Stimulated activated CD8-positive, alpha-beta memory T cell treated with anti-CD3 and anti-CD28 coated beads, Interleukin-2, amount 100 ng/mL, for 48 hours (primary cell): ENCODE data around the gene MCU.
"Not testable (repeated sequence)": the region's sequence is repeated elsewhere in the genome, so short reads cannot be mapped to it uniquely, and the experiment has no call there.

Experiments
- DNase-seq, 2 donors: peaks; one replicate each; pipeline ENCODE4 v3.0.0-alpha.2; 2020; ENCODE audit warnings: low read depth in 2 of 2

The MCU gene, protein sequence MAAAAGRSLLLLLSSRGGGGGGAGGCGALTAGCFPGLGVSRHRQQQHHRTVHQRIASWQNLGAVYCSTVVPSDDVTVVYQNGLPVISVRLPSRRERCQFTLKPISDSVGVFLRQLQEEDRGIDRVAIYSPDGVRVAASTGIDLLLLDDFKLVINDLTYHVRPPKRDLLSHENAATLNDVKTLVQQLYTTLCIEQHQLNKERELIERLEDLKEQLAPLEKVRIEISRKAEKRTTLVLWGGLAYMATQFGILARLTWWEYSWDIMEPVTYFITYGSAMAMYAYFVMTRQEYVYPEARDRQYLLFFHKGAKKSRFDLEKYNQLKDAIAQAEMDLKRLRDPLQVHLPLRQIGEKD

GRCh38 chr10:72691863-72692743 lies at the start of gene MCU:
TSS of gene MCU (plus strand) at chr10:72692143. CDS start at chr10:72692152, 9 bp downstream.
- peak; percentile 85 to 89 for DNase-seq

GRCh38 chr10:72642318-72642717 lies 49.6 kb upstream of the MCU start:
- DNase-seq, result no peak

- no peak for DNase-seq
Observed at GRCh38 chr10:72645263-72645858, 46.6 kb upstream of the MCU start.

DNA sequence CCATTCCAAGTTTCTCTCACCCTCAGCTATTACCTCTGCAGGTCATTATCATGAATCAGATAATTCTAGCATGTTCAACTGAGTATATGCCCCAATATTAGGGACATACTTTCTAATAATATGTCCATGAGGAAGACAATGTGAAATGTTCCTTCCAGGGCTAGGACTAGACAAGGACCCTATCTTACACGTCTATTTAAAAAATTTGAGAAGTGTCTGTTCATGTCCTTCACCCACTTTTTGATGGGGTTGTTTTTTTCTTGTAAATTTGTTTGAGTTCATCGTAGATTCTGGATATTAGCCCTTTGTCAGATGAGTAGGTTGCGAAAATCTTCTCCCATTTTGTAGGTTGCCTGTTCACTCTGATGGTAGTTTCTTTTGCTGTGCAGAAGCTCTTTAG lies 45.0 kb upstream of the MCU start:
- not testable (repeated sequence) for DNase-seq

DNA sequence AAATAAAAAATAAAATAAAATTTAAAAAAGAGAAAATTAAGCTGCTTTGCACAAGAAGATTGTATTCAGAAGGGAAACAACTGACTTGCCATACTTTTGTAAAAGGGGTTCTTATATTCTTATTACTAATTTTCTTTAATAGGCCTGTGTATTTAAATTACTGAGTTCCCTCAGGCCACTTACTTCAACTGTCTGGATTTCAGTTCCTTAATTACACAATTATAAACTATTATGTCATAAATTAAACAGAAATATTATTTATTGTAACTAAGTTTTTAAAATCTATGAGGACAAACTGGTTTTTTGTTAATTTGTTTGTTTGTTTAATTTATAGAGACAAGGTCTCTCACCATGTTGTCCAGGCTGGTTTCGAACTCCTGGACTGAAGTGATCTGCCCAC lies 43.6 kb upstream of the MCU start:
- DNase-seq, result no peak

DNA sequence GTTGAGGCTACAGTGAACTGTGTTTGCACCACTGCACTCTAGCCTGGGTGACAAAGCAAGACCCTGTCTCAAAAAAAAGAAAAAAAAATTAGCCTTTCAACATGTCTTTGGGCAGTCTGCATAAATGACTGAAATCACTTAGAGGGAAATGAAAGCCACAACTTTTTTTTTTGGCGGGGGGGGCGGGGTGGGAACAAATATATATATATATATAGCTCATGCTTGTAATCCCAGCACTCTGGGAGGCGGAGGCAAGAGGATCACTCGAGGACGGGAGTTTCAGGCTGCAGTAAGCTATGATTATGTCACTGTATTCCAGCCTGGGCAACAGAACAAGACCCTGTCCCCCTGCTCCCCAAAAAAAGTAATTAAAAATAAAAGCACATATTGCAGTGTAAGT lies 42.7 kb upstream of the MCU start:
- no peak for DNase-seq

GRCh38 chr10:72653383-72654096 lies 38.4 kb upstream of the MCU start:
- no peak for DNase-seq

DNA sequence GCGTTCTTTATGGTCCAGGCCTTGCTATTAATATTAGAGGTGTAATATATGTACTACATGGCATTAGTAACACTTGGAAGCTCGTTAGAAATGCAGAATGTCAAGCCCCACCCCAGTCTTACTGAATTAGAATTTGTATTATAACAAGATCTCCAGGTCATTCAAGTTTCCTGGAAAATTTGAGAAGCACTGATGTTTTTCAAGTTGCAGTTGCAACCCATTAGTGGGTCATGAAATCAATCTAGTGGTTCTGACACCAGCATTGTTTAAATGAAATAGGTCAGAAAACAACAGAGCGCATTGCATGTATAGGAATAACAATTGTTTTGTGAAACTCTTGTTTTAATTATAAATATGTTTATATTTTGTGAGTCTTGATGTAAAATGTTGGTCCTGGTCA lies 37.2 kb upstream of the MCU start:
- DNase-seq, result no peak

DNA sequence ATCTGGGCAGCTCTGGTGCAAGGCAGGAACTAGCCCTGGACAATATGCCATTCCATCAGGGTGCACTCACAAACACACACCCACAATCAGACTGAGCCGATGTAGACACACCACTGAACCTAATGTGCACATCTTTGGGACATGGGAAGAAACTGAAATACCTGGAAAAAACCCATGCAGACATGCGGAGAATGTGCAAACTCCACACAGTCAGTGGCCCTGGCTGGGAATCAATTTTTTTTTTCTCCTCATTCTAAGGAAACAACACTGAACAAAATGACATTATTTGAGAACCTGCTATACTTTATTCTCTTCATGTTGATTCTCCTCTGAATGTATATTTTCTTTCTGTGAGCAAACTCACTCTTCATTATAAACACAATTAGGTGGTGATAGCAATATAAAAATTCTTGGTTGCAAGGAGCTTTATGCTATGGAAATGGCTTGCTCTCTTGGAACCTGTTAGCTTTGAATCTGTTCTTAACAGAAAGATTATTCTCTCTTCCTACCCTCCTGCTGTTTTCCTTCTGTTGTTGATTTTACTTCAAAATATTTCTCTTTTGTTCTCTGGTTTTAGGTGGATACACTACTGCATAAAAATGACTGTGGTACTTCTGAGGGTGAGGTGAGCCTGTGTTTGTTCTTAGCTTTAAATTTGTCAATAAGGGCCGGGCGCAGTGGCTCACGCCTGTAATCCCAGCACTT lies 33.1 kb upstream of the MCU start:
- no peak for DNase-seq

DNA sequence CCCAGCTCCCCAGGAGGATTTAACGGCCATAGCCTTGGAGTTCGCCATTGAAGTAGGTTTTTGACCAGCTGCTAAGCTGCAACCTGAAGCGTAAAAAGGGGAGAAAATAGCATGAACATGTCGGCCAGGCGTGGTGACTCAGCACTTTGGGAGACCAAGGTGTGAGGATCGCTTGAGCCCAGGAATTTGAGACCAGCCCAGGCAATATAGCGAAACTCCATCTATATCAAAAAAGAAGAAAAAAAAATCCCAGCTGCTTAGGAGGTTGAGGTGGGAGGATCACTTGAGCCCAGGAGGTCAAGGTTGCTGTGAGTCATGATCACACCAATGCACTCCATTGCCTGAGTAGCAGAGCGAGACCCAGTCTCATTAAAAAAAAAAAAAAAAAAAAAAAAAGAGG lies 32.2 kb upstream of the MCU start:
- DNase-seq, result no peak

- DNase-seq, result no peak
Observed at GRCh38 chr10:72660220-72660619, 31.7 kb upstream of the MCU start.

GRCh38 chr10:72661431-72661830 lies 30.5 kb upstream of the MCU start:
- no peak for DNase-seq

GRCh38 chr10:72663971-72664370 lies 28.0 kb upstream of the MCU start:
- no peak for DNase-seq

GRCh38 chr10:72665925-72666324 lies 26.0 kb upstream of the MCU start:
- no peak for DNase-seq

DNA sequence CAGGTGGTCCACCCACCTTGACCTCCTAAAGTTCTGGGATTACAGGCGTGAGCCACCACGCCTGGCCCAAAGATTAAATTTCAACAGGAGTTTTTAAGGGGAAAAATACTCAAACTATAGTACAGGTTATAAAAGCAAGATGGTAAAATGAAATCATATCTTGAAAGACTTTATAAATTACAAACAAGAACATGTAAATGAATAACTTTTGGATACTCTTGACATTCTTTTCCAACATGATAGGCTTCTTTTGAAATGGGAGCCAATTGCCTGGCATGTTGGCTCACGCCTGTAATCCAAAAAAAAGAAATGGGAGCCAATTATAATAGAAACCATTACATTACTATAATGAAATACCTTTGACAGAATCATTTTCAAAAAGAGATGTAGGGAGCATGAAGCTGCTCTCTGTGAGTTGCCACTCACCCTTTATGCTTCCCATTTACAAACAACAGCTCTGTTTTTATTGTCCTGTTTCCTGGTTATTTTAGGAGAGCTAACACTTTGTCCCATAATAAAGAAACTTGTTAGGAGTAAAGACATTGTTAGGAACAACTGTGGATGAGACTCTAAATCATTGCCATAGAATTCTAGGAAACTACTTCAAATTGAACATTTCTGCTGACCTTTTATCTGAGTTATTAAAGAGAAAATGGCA lies 24.6 kb upstream of the MCU start:
- DNase-seq, result no peak

DNA sequence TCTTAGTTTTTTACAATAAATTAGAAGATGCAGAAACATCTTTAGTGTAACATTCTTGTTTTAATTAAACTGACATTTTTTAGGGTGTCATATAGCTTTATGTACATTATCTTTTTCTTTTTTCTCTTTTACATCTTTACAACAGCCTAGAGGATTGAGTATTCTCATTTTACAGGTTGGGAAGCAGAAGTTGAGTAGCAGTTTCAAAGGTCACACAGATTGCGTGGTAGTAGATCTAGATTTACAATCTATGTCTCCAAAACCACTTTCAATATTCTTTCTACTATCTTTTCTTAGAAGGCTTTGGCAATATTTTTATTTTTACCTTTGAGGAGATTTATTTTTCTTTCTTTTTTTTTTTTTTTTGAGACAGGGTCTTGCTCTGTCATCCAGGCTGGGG lies 18.7 kb upstream of the MCU start:
- DNase-seq, result no peak

- not testable (repeated sequence) for DNase-seq
Observed at GRCh38 chr10:72674174-72674573, 17.8 kb upstream of the MCU start.

DNA sequence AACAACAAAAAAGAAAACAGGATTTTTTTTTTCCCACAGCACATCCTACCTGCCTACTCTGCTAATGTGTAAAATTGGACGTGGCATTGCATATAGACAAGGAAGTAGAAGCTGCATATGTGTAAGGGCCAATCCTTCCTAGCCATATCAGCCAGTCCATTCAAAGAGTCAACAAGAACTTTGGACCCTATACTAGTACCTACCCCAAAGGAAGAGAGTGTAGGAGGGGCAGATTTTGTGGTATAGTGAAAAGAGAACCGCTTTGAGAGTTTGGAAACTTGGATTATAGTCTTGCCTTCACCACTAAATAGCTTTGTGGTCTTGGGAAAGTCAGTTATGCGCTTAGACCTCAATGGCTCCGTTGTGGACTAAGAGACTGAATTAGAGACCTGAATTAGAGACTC lies 12.1 kb upstream of the MCU start:
- DNase-seq, result no peak

GRCh38 chr10:72682638-72683037 lies 9.3 kb upstream of the MCU start:
- no peak for DNase-seq

GRCh38 chr10:72685264-72685921 lies 6.5 kb upstream of the MCU start:
- DNase-seq, result no peak
